ENCODE measurements around the gene FAM53B.

DNA sequence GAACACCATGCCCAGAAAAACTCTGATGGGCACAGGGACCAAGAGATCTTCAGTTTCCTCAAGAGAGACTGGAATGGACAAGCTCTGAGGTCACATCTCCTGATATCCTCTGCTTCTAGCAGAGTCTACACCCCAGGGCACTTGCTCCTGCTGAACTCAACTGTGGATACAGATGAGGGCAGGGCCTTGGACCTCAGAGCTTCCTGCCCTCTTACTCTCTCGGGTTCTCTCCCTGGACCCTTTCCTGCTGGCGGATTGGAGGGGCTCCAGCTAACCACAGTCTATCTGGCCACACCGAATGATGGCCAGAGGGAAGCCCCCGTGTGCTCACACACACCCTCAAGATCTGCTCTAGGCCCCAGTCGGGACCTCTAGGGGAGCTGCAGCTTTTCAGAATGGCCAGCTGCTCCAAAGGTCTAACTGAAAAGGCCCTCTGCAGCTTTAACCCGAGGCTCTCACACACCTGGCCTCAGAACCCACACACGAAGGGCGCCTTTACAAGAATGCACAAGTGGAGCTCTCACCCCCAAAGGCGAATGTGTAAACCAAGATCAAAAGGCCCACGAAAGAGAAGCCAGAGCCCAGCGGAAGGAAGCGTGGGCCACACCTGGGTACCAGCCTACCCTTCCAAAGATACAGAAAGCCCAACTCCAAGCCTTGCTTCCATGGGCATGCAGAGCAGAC is 65.5 kb downstream of the FAM53B start:
- TF ChIP-seq POLR2A (IDR thresholded peaks at IDR 0.05) (no peak), CTCF (IDR thresholded peaks at IDR 0.05) (no peak)
